H9 (cell line): ENCODE results near the gene MATN1. TPM values are rescaled to one million over a fixed set of nuclear protein-coding genes. Genes with fewer than 3 reads are reported as not detected.

Experiments
- DNase-seq: peaks from one replicate; pipeline ENCODE4 v3.0.0-alpha.2; 2017
- H2AFZ ChIP-seq: one replicate; pipeline ENCODE4 v1.6.1; 2013; ENCODE audit warnings: mild to moderate bottlenecking, low read length, control low read depth, moderate library complexity
- H2AK5ac ChIP-seq: 2 replicates; pipeline ENCODE4 v1.6.1; 2013; ENCODE audit warnings: low read length, control low read depth, mixed read lengths; ENCODE audit not compliant: insufficient read length
- H2BK120ac ChIP-seq: one replicate; pipeline ENCODE4 v1.6.1; 2013; ENCODE audit warnings: low read depth, mild to moderate bottlenecking, low read length, control low read depth, inconsistent platforms; ENCODE audit not compliant: poor library complexity, severe bottlenecking
- H2BK12ac ChIP-seq: 2 replicates; pipeline ENCODE4 v1.6.1; 2013; ENCODE audit warnings: low read length, control low read depth, mixed read lengths, low read depth; ENCODE audit not compliant: insufficient read length
- H2BK15ac ChIP-seq: 2 replicates; pipeline ENCODE4 v1.6.1; 2013; ENCODE audit warnings: low read depth, low read length, control low read depth
- H2BK20ac ChIP-seq: one replicate; pipeline ENCODE4 v1.6.1; 2013; ENCODE audit warnings: low read depth, mild to moderate bottlenecking, low read length, control low read depth, inconsistent platforms; ENCODE audit not compliant: poor library complexity, severe bottlenecking
- H2BK5ac ChIP-seq: 2 replicates; pipeline ENCODE4 v1.6.1; 2013; ENCODE audit warnings: low read length, control low read depth, mixed read lengths; ENCODE audit not compliant: insufficient read length
- H3K14ac ChIP-seq: 2 replicates; pipeline ENCODE4 v1.6.1; 2013; ENCODE audit warnings: low read length, control low read depth; ENCODE audit not compliant: insufficient read depth
- H3K18ac ChIP-seq: 2 replicates; pipeline ENCODE4 v1.6.1; 2013; ENCODE audit warnings: low read depth, mild to moderate bottlenecking, mixed read lengths, low read length, control low read depth; ENCODE audit not compliant: insufficient read length
- H3K23ac ChIP-seq: 2 replicates; pipeline ENCODE4 v1.6.1; 2013; ENCODE audit warnings: low read length, control low read depth, mixed read lengths, low read depth; ENCODE audit not compliant: insufficient read length
- H3K23me2 ChIP-seq: 2 replicates; pipeline ENCODE4 v1.6.1; 2013; ENCODE audit warnings: low read depth, mild to moderate bottlenecking, mixed read lengths, low read length, control low read depth; ENCODE audit not compliant: insufficient read length, poor library complexity, severe bottlenecking
- H3K27ac ChIP-seq: 2 replicates; pipeline ENCODE4 v1.5.1; 2013; ENCODE audit warnings: low read length, control low read depth, mixed read lengths, low read depth; ENCODE audit not compliant: insufficient read length
- H3K27me3 ChIP-seq: 2 replicates; pipeline ENCODE4 v1.6.1; 2013; ENCODE audit warnings: low read length, control low read depth, inconsistent platforms; ENCODE audit not compliant: insufficient read depth
- H3K4ac ChIP-seq: 2 replicates; pipeline ENCODE4 v1.6.1; 2013; ENCODE audit warnings: low read depth, mild to moderate bottlenecking, control low read depth, inconsistent platforms, low read length, moderate library complexity
- H3K4me1 ChIP-seq: 2 replicates; pipeline ENCODE4 v1.6.1; 2013; ENCODE audit warnings: low read length, control low read depth, inconsistent platforms; ENCODE audit not compliant: insufficient read depth
- H3K4me2 ChIP-seq: 2 replicates; pipeline ENCODE4 v1.6.1; 2013; ENCODE audit warnings: low read length, control low read depth, mixed read lengths; ENCODE audit not compliant: insufficient read length, insufficient read depth
- H3K56ac ChIP-seq: 2 replicates; pipeline ENCODE4 v1.6.1; 2013; ENCODE audit warnings: low read depth, mild to moderate bottlenecking, mixed read lengths, low read length, control low read depth; ENCODE audit not compliant: insufficient read length
- H3K79me1 ChIP-seq: 2 replicates; pipeline ENCODE4 v1.6.1; 2013; ENCODE audit warnings: low read depth, mild to moderate bottlenecking, moderate library complexity, low read length, control low read depth, inconsistent platforms; ENCODE audit not compliant: insufficient read depth, poor library complexity, severe bottlenecking
- H3K79me2 ChIP-seq: 2 replicates; pipeline ENCODE4 v1.6.1; 2013; ENCODE audit warnings: low read length, control low read depth, inconsistent platforms; ENCODE audit not compliant: insufficient read depth
- H3K9ac ChIP-seq: 2 replicates; pipeline ENCODE4 v1.6.1; 2013; ENCODE audit warnings: low read length, control low read depth, mixed read lengths; ENCODE audit not compliant: insufficient read length; ENCODE audit errors: extremely low read depth
- H3K9me3 ChIP-seq: one replicate; pipeline ENCODE4 v1.6.1; 2013; ENCODE audit warnings: low read depth, low read length, inconsistent platforms; ENCODE audit not compliant: control insufficient read depth
- H3T11ph ChIP-seq: one replicate; pipeline ENCODE4 v1.6.1; 2013; ENCODE audit warnings: mild to moderate bottlenecking, low read length, control low read depth, inconsistent platforms
- H4K20me1 ChIP-seq: one replicate; pipeline ENCODE4 v1.6.1; 2013; ENCODE audit not compliant: control insufficient read depth, insufficient read length, insufficient read depth
- H4K5ac ChIP-seq: 2 replicates; pipeline ENCODE4 v1.6.1; 2013; ENCODE audit warnings: low read depth, mild to moderate bottlenecking, mixed read lengths, low read length, control low read depth; ENCODE audit not compliant: insufficient read length
- H4K8ac ChIP-seq: replicated peaks from 2 replicates; pipeline ENCODE4 v1.6.1; 2013; ENCODE audit warnings: low read length, control low read depth, mixed read lengths, low read depth; ENCODE audit not compliant: insufficient read length
- H4K91ac ChIP-seq: 2 replicates; pipeline ENCODE4 v1.6.1; 2013; ENCODE audit warnings: low read depth, mild to moderate bottlenecking, moderate library complexity, mixed read lengths, low read length, control low read depth; ENCODE audit not compliant: insufficient read length
- H3K27ac Mint-ChIP-seq, 3 experiments: 2 replicates in 2 of 3; 3 replicates in 1 of 3; pipeline ENCODE4 v1.8.0; 2020 to 2021; ENCODE audit warnings: mixed read lengths in 3 of 3, mild to moderate bottlenecking in 1 of 3, moderate library complexity in 1 of 3
- H3K27me3 Mint-ChIP-seq: 2 replicates; pipeline ENCODE4 v1.8.0; 2021; ENCODE audit warnings: low read depth, mild to moderate bottlenecking, moderate library complexity, mixed read lengths
- H3K36me3 Mint-ChIP-seq, 3 experiments: 2 replicates in 2 of 3; 3 replicates in 1 of 3; pipeline ENCODE4 v1.8.0; 2020 to 2021; ENCODE audit warnings: low read depth in 3 of 3, mixed read lengths in 3 of 3; ENCODE audit not compliant: insufficient read depth in 1 of 3
- H3K4me1 Mint-ChIP-seq, 2 experiments: 2 replicates each; pipeline ENCODE4 v1.8.0; 2020; ENCODE audit warnings: mixed read lengths in 2 of 2
- H3K4me3 Mint-ChIP-seq, 2 experiments: 2 replicates in 1 of 2; 3 replicates in 1 of 2; pipeline ENCODE4 v1.8.0; 2020 to 2021; ENCODE audit warnings: mild to moderate bottlenecking in 2 of 2, mixed read lengths in 2 of 2, moderate library complexity in 1 of 2
- H3K9me3 Mint-ChIP-seq, 2 experiments: 2 replicates in 1 of 2; 3 replicates in 1 of 2; pipeline ENCODE4 v1.8.0; 2020; ENCODE audit warnings: mild to moderate bottlenecking in 2 of 2, mixed read lengths in 2 of 2, moderate library complexity in 1 of 2
- WGBS: extraction: QIAGEN DNeasy Blood & Tissue Kit; methylation state at CpG from one replicate; pipeline ENCODE4 v1.1.7; 2013; ENCODE audit warnings: missing lambda C conversion rate, low lambda C conversion rate, mixed read lengths; ENCODE audit not compliant: insufficient read length; ENCODE audit errors: extremely low coverage; 5-methylcytosine and 5-hydroxymethylcytosine counted together
- total RNA-seq: library from RNA; stranded (reverse); gene quantifications from 2 replicates; pipeline ENCODE4 v1.2.1, GENCODE V29; 2021
- TF ChIP-seq, protein P1 (sequence below): fragments of 200-600 bp; sonication (generic); conservative IDR thresholded peaks from 3 replicates; pipeline ENCODE4 v1.8.0; 2021; ENCODE audit warnings: antibody characterized with exemption, mild to moderate bottlenecking

The MATN1 gene
- total RNA-seq, 1 experiment from 2014 or later, result not detected

DNA sequence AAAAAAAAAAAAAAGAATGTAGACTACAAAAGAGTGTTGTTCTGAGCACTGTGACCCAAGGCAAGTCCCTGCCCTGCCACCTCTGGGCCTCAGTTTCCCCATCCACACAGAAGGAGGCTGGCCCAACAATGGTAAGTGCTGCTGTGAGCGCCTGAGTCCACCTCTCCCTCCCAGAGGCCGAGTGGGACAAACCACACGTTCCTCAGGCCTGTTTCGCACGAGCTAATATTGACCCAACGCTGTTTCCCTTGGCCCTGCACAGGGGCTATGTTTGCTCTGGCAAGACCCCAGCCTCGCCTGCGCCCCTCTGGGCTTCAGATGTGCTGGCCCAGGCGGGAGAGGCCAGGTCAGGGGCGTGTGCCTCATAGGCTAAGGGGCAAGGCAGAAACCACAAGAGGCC, 46.8 kb upstream of the MATN1 start:
- Histone ChIP-seq H4K5ac (no peak overlapping the region), H2BK20ac (no peak overlapping the region), H3K18ac (no peak overlapping the region), H3K9me3 (no peaks in the 10 kb centered on the region), H2BK12ac (no peak overlapping the region), H3K27ac (no peak overlapping the region), H3K79me1 (no peaks in the 10 kb centered on the region), H3K14ac (no peak overlapping the region; the same call in 1 of the 2 replicates), H2BK15ac (no peak overlapping the region), H2AFZ (no peak overlapping the region), H3K4ac (no peak overlapping the region), H4K8ac (no peak overlapping the region), H4K91ac (no peak overlapping the region), H3K56ac (no peak overlapping the region), H4K20me1 (no peaks in the 10 kb centered on the region), H3K23ac (no peak overlapping the region), H2AK5ac (no peak overlapping the region), H3K4me1 (no peaks in the 10 kb centered on the region), H3K9ac (no peak overlapping the region), H3K23me2 (no peaks in the 10 kb centered on the region), H3K4me2 (no peak overlapping the region), H3T11ph (no peak overlapping the region), H2BK5ac (no peak overlapping the region), H3K79me2 (no peaks in the 10 kb centered on the region), H2BK120ac (no peak overlapping the region), H3K27me3 (no peaks in the 10 kb centered on the region; the same call in 1 of the 2 replicates)
- Mint-ChIP-seq H3K36me3 (no peaks in the 10 kb centered on the region), H3K27me3 (peaks cover 1% of the 10 kb centered on the region), H3K4me3 (no peak overlapping the region), H3K27ac (no peak overlapping the region), H3K4me1 (peaks cover 3 to 11% of the 10 kb centered on the region in 2 experiments; a peak in 3 of 4 replicates), H3K9me3 (no peaks in the 10 kb centered on the region; a peak in 1 of 5 replicates)
- TF ChIP-seq, protein P1, sequence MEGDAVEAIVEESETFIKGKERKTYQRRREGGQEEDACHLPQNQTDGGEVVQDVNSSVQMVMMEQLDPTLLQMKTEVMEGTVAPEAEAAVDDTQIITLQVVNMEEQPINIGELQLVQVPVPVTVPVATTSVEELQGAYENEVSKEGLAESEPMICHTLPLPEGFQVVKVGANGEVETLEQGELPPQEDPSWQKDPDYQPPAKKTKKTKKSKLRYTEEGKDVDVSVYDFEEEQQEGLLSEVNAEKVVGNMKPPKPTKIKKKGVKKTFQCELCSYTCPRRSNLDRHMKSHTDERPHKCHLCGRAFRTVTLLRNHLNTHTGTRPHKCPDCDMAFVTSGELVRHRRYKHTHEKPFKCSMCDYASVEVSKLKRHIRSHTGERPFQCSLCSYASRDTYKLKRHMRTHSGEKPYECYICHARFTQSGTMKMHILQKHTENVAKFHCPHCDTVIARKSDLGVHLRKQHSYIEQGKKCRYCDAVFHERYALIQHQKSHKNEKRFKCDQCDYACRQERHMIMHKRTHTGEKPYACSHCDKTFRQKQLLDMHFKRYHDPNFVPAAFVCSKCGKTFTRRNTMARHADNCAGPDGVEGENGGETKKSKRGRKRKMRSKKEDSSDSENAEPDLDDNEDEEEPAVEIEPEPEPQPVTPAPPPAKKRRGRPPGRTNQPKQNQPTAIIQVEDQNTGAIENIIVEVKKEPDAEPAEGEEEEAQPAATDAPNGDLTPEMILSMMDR, result no peak
- WGBS, result no CpG with 5 or more reads among the region's 10 CpGs
- DNase-seq, result no peak
